ENCODE measurements around the gene IL1RAP. TPM values are rescaled to one million over a fixed set of nuclear protein-coding genes. Genes with fewer than 3 reads are reported as not detected.

IL1RAP gene
- total and polyA plus RNA-seq, 7 donors, result 0.70 to 6.3 (median 4.0) TPM

DNA sequence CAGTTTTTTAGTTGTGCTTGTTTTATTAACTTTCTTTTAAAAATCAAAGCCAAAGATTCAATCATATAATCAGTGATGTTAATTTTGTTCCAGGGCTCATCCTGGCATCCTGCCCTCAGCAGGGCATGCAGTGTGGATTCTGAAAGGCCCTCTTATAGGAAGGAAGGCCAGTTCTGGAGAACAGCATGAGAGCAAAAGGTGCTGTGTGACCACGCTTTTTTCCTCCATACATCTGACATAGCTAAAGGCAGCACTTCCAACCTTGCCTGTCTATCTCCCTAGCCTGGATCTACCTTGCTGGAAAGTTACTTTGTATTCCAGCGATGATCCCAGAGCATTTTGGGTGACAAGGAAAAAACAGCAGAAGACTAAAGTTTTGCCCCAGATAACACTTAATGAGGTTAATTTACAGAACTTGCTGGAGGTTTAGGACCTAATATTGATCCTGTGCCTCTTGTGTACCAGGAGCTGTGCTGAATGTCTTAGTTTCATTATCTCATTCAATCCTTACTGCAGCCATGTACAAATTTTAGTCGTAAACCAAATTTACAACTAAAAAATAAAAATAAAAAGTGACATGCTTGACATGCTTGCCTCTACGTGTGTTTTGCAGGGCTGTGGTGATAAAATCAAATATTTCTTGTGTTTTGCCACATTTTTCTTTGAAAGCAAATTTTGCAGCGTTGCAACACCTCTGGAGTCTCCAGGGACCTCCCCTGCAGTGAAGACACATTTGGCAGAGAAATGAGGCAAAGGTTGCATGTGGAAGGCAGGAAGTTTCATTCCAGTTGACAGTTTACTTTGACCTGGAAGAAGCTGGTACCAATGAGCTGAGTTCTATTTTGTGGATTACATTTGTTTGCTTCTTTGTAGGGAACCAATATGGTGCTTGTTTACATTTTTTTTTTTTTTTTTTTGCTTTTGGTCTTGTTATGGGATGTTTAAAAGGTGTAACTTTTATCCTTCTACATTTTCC lies 13.2 kb downstream of the IL1RAP start:
- H3K27me3 ChIP-seq (ENCODE audit: insufficient read depth in 3 of 3, low read length in 2 of 3), result no peaks in the 10 kb centered on the region
- WGBS, 3 donors, result 75 to 87% (median 76%) methylated on average over 5 of the region's 5 CpGs
- intact Hi-C loops (cut with DNase I), result no loop called here
- H3K4me1 ChIP-seq, result no peaks in the 10 kb centered on the region
- no peaks in the 10 kb centered on the region for H3K9me3 ChIP-seq
- DNase-seq (no peak), ATAC-seq (no peak)
- H3K27ac ChIP-seq, result no peak overlapping the region
- TF ChIP-seq, protein P1, sequence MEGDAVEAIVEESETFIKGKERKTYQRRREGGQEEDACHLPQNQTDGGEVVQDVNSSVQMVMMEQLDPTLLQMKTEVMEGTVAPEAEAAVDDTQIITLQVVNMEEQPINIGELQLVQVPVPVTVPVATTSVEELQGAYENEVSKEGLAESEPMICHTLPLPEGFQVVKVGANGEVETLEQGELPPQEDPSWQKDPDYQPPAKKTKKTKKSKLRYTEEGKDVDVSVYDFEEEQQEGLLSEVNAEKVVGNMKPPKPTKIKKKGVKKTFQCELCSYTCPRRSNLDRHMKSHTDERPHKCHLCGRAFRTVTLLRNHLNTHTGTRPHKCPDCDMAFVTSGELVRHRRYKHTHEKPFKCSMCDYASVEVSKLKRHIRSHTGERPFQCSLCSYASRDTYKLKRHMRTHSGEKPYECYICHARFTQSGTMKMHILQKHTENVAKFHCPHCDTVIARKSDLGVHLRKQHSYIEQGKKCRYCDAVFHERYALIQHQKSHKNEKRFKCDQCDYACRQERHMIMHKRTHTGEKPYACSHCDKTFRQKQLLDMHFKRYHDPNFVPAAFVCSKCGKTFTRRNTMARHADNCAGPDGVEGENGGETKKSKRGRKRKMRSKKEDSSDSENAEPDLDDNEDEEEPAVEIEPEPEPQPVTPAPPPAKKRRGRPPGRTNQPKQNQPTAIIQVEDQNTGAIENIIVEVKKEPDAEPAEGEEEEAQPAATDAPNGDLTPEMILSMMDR (IDR thresholded peaks at IDR 0.05), result no peak
- no peaks in the 10 kb centered on the region for H3K36me3 ChIP-seq (ENCODE audit: insufficient read depth in 1 of 2, low read depth in 1 of 2)
- no peak overlapping the region for H3K4me3 ChIP-seq

DNA sequence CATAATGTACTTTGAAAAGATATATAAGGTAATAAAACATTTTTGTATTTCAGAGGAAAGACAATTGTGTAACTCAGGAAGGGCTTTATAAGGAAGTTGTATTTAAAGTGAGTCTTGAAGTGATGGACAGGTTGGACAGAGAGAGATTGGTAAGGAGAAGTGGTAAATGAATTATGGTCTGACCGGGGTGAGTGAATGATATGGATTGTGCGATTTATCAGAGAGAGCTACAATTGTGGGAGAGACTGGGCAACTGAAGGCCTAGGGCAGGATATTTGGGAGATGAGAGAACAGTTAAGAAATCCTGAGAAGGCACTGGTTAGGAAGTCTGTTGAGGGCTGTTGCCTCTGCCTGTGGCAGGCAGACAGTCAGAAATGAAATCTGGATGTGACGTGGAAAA lies 14.8 kb downstream of the IL1RAP start:
- ATAC-seq (no peak), DNase-seq (no peak)
- H3K27me3 ChIP-seq (ENCODE audit: insufficient read depth in 3 of 3, low read length in 2 of 3), result no peaks in the 10 kb centered on the region
- intact Hi-C loops (cut with DNase I), result no loop called here
- H3K9me3 ChIP-seq, result no peaks in the 10 kb centered on the region
- H3K4me3 ChIP-seq, result no peak overlapping the region
- WGBS, 3 donors, result 90 to 96% (median 90%) methylated on average over 3 of the region's 3 CpGs
- H3K4me1 ChIP-seq, result peaks cover 6% of the 10 kb centered on the region
- H3K27ac ChIP-seq, result no peak overlapping the region
- TF ChIP-seq, protein P1 (IDR thresholded peaks at IDR 0.05), result no peak
- no peaks in the 10 kb centered on the region for H3K36me3 ChIP-seq (ENCODE audit: insufficient read depth in 1 of 2, low read depth in 1 of 2)

DNA sequence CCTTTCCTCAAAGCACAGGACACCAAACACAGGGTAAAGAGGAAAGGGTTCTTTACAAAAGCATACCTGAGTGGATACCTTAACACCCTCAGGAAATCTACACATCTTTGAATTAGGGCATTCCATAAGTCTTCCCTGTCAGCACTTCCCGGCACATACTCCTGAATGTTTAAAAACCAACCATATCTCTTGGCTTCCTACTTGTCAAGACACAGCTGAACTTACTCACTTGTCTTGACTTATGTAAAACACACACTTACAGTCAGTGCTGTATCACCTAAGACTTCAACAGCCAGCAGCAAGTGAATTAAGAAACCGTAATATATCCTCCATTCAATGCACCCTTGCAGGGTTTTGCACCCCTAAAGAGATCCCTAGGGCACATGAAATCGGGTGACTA lies 17.5 kb downstream of the IL1RAP start:
- intact Hi-C loops (cut with DNase I), result loop anchor here in 1 of 2 donors (2.0 kb wide), 1 partner anchor 53 kb away; no protein-coding TSS in a partner anchor
- TF ChIP-seq, protein P1 (IDR thresholded peaks at IDR 0.05), result no peak
- 84 to 92% (median 84%) methylated on average over 3 of the region's 3 CpGs for WGBS, 3 donors
- Histone ChIP-seq H3K4me1 (peaks cover 14% of the 10 kb centered on the region), H3K9me3 (no peaks in the 10 kb centered on the region), H3K36me3 (ENCODE audit: insufficient read depth in 1 of 2, low read depth in 1 of 2) (no peaks in the 10 kb centered on the region), H3K27me3 (ENCODE audit: insufficient read depth in 3 of 3, low read length in 2 of 3) (no peaks in the 10 kb centered on the region), H3K27ac (no peak overlapping the region), H3K4me3 (no peak overlapping the region)
- DNase-seq (no peak), ATAC-seq (no peak)

DNA sequence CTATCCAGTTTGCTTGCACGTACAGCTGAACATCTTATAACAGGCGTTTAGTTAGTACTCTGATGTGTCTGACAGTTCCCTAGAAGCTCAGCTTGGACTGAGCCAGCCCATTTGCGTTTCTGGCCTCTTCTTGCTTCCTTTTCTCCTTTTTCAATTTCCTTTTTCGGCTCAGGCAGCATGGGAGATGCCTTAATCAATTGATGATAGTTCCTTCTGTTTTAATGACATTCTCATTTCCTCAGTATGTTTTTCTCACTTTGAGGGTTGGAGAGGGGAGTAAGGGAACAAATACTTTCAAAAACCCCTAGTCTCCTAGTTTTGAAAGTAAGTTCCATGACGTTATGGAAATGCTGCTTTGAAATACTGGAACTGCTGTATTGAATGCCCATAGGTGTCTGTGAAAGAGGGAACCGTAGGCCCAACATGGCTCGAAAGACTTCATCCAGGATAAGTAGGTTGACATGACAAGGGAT lies 18.9 kb downstream of the IL1RAP start:
- no peak for ATAC-seq
- Histone ChIP-seq H3K9me3 (no peaks in the 10 kb centered on the region), H3K36me3 (ENCODE audit: insufficient read depth in 1 of 2, low read depth in 1 of 2) (no peaks in the 10 kb centered on the region), H3K27ac (peak overlapping the region; percentile 59), H3K4me3 (no peak overlapping the region), H3K4me1 (peaks cover 14% of the 10 kb centered on the region), H3K27me3 (ENCODE audit: insufficient read depth in 3 of 3, low read length in 2 of 3) (no peaks in the 10 kb centered on the region)
- TF ChIP-seq, protein P1 (IDR thresholded peaks at IDR 0.05), result no peak
- DNase-seq, result no peak
- 73 to 85% (median 79%) methylated on average over 7 of the region's 7 CpGs for WGBS, 3 donors
- intact Hi-C loops (cut with DNase I), result no loop called here
